Uterus (tissue), 2 donors: Measurements from ENCODE around the gene TAS2R1.

Source experiments
- POLR2A ChIP-seq, 2 donors: fragments of 450-650 bp; IDR thresholded peaks; one replicate each; pipeline ENCODE4 v1.6.1; 2016; ENCODE audit warnings: antibody characterized with exemption in 2 of 2, mild to moderate bottlenecking in 1 of 2, moderate library complexity in 1 of 2
- TF ChIP-seq, protein P1 (sequence below), 4 experiments: fragments of 200-600 bp in 2 of 4; fragments of 450-650 bp in 2 of 4; sonication (generic) in 2 of 4; IDR thresholded peaks; one replicate each; pipeline ENCODE4 v1.5.1; 2016 to 2019; ENCODE audit warnings: antibody characterized with exemption in 4 of 4, mild to moderate bottlenecking in 2 of 4, moderate library complexity in 1 of 4

DNA sequence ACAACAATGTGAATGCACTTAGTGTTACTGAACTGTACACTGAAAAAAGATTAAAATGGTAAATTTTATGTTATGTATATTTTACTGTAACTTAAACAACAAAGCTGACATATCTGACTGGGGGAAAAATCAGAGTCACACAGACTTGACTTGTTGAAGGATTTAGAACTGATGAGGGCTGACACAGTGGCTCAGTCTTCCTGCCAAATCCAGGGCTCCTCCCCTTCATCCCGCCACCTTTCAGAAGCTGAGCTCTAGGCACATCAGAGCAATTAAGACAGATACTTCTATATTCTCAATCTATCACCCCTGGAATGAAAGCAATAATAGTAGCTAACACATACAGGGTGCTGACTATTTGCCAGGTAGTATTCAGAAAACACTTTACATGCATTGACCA is 27.7 kb upstream of the TAS2R1 start:
- TF ChIP-seq, protein P1, sequence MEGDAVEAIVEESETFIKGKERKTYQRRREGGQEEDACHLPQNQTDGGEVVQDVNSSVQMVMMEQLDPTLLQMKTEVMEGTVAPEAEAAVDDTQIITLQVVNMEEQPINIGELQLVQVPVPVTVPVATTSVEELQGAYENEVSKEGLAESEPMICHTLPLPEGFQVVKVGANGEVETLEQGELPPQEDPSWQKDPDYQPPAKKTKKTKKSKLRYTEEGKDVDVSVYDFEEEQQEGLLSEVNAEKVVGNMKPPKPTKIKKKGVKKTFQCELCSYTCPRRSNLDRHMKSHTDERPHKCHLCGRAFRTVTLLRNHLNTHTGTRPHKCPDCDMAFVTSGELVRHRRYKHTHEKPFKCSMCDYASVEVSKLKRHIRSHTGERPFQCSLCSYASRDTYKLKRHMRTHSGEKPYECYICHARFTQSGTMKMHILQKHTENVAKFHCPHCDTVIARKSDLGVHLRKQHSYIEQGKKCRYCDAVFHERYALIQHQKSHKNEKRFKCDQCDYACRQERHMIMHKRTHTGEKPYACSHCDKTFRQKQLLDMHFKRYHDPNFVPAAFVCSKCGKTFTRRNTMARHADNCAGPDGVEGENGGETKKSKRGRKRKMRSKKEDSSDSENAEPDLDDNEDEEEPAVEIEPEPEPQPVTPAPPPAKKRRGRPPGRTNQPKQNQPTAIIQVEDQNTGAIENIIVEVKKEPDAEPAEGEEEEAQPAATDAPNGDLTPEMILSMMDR (IDR thresholded peaks at IDR 0.05): no peak
- TF ChIP-seq POLR2A (IDR thresholded peaks at IDR 0.05): no peak
